K562 (cell line): Measurements from ENCODE around the gene SYT3. TPM values are rescaled to one million over a fixed set of nuclear protein-coding genes. Genes with fewer than 3 reads are reported as not detected.

Source experiments
- AFF4 ChIP-seq: sonication (generic); formaldehyde crosslinking; IDR thresholded peaks from 2 replicates; pipeline ENCODE4 v1.8.0; 2023; ENCODE audit warnings: mild to moderate bottlenecking, missing genetic modification reagents
- CBX5 ChIP-seq: IDR thresholded peaks from 2 replicates; pipeline ENCODE4 v1.6.1; 2014; ENCODE audit warnings: low read depth, borderline replicate concordance
- KDM4B ChIP-seq, 2 experiments: fragments of 450-650 bp in 1 of 2; sonication (generic) in 1 of 2; IDR thresholded peaks; 2 replicates each; pipeline ENCODE4 v1.6.1; 2016 to 2017; ENCODE audit warnings: borderline replicate concordance in 2 of 2, antibody characterized with exemption in 1 of 2, low read depth in 1 of 2, mild to moderate bottlenecking in 1 of 2
- MAFG ChIP-seq: fragments of 450-650 bp; conservative IDR thresholded peaks from 2 replicates; pipeline ENCODE4 v1.6.1; 2016; ENCODE audit warnings: missing genetic modification characterization, missing compliant biosample characterization
- MYC ChIP-seq, 2 experiments: fragments of 250-450 bp in 1 of 2; sonication (Bioruptor Pico) in 1 of 2; IDR thresholded peaks; 2 replicates each; pipeline versions ENCODE4 v1.5.1 to v1.6.1; 2012 to 2021; ENCODE audit warnings: low read depth in 2 of 2, borderline replicate concordance in 1 of 2, improper control_type of control experiment in 1 of 2, low read length in 1 of 2, mild to moderate bottlenecking in 1 of 2, moderate library complexity in 1 of 2
- PHB2 ChIP-seq: fragments of 450-650 bp; IDR thresholded peaks from 2 replicates; pipeline ENCODE4 v1.6.1; 2017; ENCODE audit warnings: low read depth
- PRDM10 ChIP-seq: fragments of 450-650 bp; IDR thresholded peaks from 2 replicates; pipeline ENCODE4 v1.6.1; 2018; ENCODE audit not compliant: partially characterized antibody
- RBM34 ChIP-seq: fragments of 200-400 bp; formaldehyde crosslinking; IDR thresholded peaks from 2 replicates; pipeline ENCODE4 v1.6.1; 2018; ENCODE audit warnings: low read length, borderline replicate concordance; ENCODE audit not compliant: insufficient read depth
- RFX5 ChIP-seq: IDR thresholded peaks from 2 replicates; pipeline ENCODE4 v1.6.1; 2011; ENCODE audit warnings: low read depth, mild to moderate bottlenecking, improper control_type of control experiment, low read length
- ZMIZ1 ChIP-seq, 2 experiments: fragments of 150-350 bp in 1 of 2; IDR thresholded peaks; 2 replicates each; pipeline ENCODE4 v1.6.1; 2012 to 2016; ENCODE audit warnings: low read depth in 2 of 2, low read length in 2 of 2, mild to moderate bottlenecking in 1 of 2, moderate library complexity in 1 of 2
- ZNF764 ChIP-seq: fragments of 250-450 bp; sonication (Bioruptor Pico); IDR thresholded peaks from 2 replicates; pipeline ENCODE4 v1.4.0; 2020; ENCODE audit warnings: low read depth, mild to moderate bottlenecking, moderate library complexity
- polyA plus RNA-seq, 8 experiments: library from polyadenylated mRNA; depleted of rRNA in 4 of 8; stranded (reverse) in 5 of 8; unstranded in 3 of 8; fragments of >200 nt; fragmentation: Nextera tagmentation in 2 of 8; fragmentation: Illumina TruSeq in 1 of 8; extraction: Ambion mirVana in 2 of 8; extraction: Trizol in 1 of 8; gene quantifications; 2 replicates each; pipeline versions ENCODE4 v1.2.1 to v1.2.3, GENCODE V29; 2011 to 2014; ENCODE audit warnings: inconsistent platforms in 1 of 8, missing spikeins in 1 of 8
- total RNA-seq, 7 experiments: library from RNA; depleted of rRNA in 6 of 7; stranded (reverse); fragments of >200 nt in 6 of 7; fragmentation: Illumina TruSeq in 2 of 7; extraction: Trizol in 2 of 7; gene quantifications; 2 replicates each; pipeline versions ENCODE4 v1.2.1 to v1.2.3, GENCODE V29; 2011 to 2021; ENCODE audit warnings: low replicate concordance in 1 of 7

Gene SYT3
- total and polyA plus RNA-seq, 9 of the 15 experiments (the other 6 are each of a cell fraction or from before 2014, with no cell fraction given), result 0.36 to 2.0 (median 0.54) TPM; not detected in 2

GRCh38 chr19:50667759-50668231 is 28.1 kb upstream of the SYT3 start (continued):
- TF ChIP-seq RFX5 (no peak), CBX5 (no peak), MYC (IDR thresholded peaks at IDR 0.05; ENCODE audit: low read depth, low read length) (no peak), MYC (CRISPR knock-in tag; IDR thresholded peaks at IDR 0.05; ENCODE audit: borderline replicate concordance, low read depth) (no peak), AFF4 (CRISPR knock-in tag) (no peak), PRDM10 (no peak), ZNF764 (CRISPR knock-in tag) (no peak), PHB2 (no peak), KDM4B (IDR thresholded peaks at IDR 0.05; ENCODE audit: borderline replicate concordance in 2 of 2, low read depth in 1 of 2) (no peak), MAFG (no peak), ZMIZ1 (IDR thresholded peaks at IDR 0.05; ENCODE audit: low read depth in 2 of 2, low read length in 2 of 2) (no peak), RBM34 (no peak)
- TF ChIP-seq, all 486 proteins: peak for 3
